H1 (cell line): ENCODE results near the gene VAV2. TPM values are rescaled to one million over a fixed set of nuclear protein-coding genes. Genes with fewer than 3 reads are reported as not detected.
A peak's percentile ranks its signal among the peaks of the same experiment; 100 is the strongest.

Experiments used
- CTCF ChIA-PET: fragments of 300-600 bp; sonication (Branson Sonifier 250); formaldehyde crosslinking; loops from one replicate; lab custom pipeline; 2021; ENCODE audit not compliant: partially characterized antibody; lab: Charles Lee
- POLR2A ChIA-PET: fragments of 300-600 bp; sonication (Branson Sonifier 250); formaldehyde crosslinking; loops from one replicate; lab custom pipeline; 2021; ENCODE audit warnings: inconsistent platforms; ENCODE audit not compliant: partially characterized antibody; lab: Charles Lee
- DNase-seq, 2 experiments: peaks; one replicate each; pipeline versions ENCODE4 v3.0.0 to v3.0.0-alpha.2; 2010 to 2022; ENCODE audit warnings: low spot score in 2 of 2, low read depth in 1 of 2, mixed read lengths in 1 of 2
- FAIRE-seq: peaks from 2 replicates; lab custom pipeline; 2011; peaks lifted over from hg19 to GRCh38; lab: Jason Lieb, UNC
- H2AFZ ChIP-seq: 2 replicates; pipeline ENCODE4 v1.8.1; 2012; ENCODE audit warnings: low read length, inconsistent platforms
- H2AK5ac ChIP-seq: 2 replicates; pipeline ENCODE4 v1.6.1; 2013; ENCODE audit warnings: low read depth, low read length
- H2BK120ac ChIP-seq: replicated peaks from 2 replicates; pipeline ENCODE3; 2013; ENCODE audit warnings: low read depth, low read length, inconsistent platforms
- H2BK12ac ChIP-seq: 2 replicates; pipeline ENCODE4 v1.6.1; 2013; ENCODE audit warnings: low read depth, low read length
- H2BK15ac ChIP-seq: 2 replicates; pipeline ENCODE4 v1.6.1; 2013; ENCODE audit warnings: low read length
- H2BK20ac ChIP-seq: 2 replicates; pipeline ENCODE4 v1.6.1; 2013; ENCODE audit warnings: low read length
- H2BK5ac ChIP-seq: 2 replicates; pipeline ENCODE4 v1.6.1; 2013; ENCODE audit warnings: low read depth, low read length
- H3K14ac ChIP-seq: 2 replicates; pipeline ENCODE4 v1.6.1; 2013; ENCODE audit warnings: inconsistent platforms; ENCODE audit not compliant: insufficient read length
- H3K18ac ChIP-seq: 2 replicates; pipeline ENCODE4 v1.6.1; 2013; ENCODE audit warnings: low read length; ENCODE audit errors: extremely low read depth
- H3K23ac ChIP-seq: 2 replicates; pipeline ENCODE4 v1.6.1; 2013; ENCODE audit warnings: inconsistent platforms; ENCODE audit not compliant: insufficient read length
- H3K23me2 ChIP-seq: 2 replicates; pipeline ENCODE4 v1.6.1; 2013; ENCODE audit warnings: low read depth, low read length
- H3K27ac ChIP-seq: 2 replicates; pipeline ENCODE4 v1.6.1; 2011; ENCODE audit warnings: low read depth, low read length, inconsistent platforms
- H3K27me3 ChIP-seq, 4 experiments: replicated peaks in 1 of 4; 1 replicate in 1 of 4; 2 replicates in 3 of 4; pipeline versions ENCODE4 v1.6.1 to v1.8.1; 2011 to 2013; ENCODE audit warnings: low read length in 3 of 4, mild to moderate bottlenecking in 3 of 4, inconsistent platforms in 2 of 4, mixed read lengths in 2 of 4, moderate library complexity in 1 of 4; ENCODE audit not compliant: control insufficient read depth in 3 of 4, insufficient read depth in 3 of 4; ENCODE audit errors: extremely low read depth in 1 of 4
- H3K36me3 ChIP-seq, 4 experiments: 2 replicates each; pipeline versions ENCODE4 v1.6.1 to v1.8.1; 2011 to 2013; ENCODE audit warnings: mild to moderate bottlenecking in 4 of 4, low read length in 3 of 4, moderate library complexity in 2 of 4, control low read depth in 1 of 4, inconsistent platforms in 1 of 4; ENCODE audit not compliant: insufficient read depth in 4 of 4, control insufficient read depth in 2 of 4
- H3K4ac ChIP-seq: replicated peaks from 2 replicates; pipeline ENCODE3; 2013; ENCODE audit warnings: low read length, low read depth, mixed read lengths, inconsistent platforms; ENCODE audit not compliant: insufficient read length
- H3K4me1 ChIP-seq, 4 experiments: replicated peaks in 1 of 4; 1 replicate in 1 of 4; 2 replicates in 3 of 4; pipeline versions ENCODE4 v1.6.1 to v1.8.1; 2011 to 2013; ENCODE audit warnings: low read length in 3 of 4, inconsistent platforms in 2 of 4, mixed read lengths in 1 of 4; ENCODE audit not compliant: insufficient read depth in 4 of 4, control insufficient read depth in 3 of 4
- H3K4me2 ChIP-seq, 2 experiments: 2 replicates each; pipeline versions ENCODE4 v1.6.1 to v1.8.1; 2011 to 2013; ENCODE audit warnings: low read depth in 2 of 2, low read length in 2 of 2, control low read depth in 1 of 2, inconsistent platforms in 1 of 2, mild to moderate bottlenecking in 1 of 2; ENCODE audit not compliant: insufficient read depth in 1 of 2
- H3K4me3 ChIP-seq, 4 experiments: fragments of 200-600, 300-600 bp in 1 of 4; sonication (generic), shearing (Covaris generic), sonication (Bioruptor Twin) in 1 of 4; 2 replicates each; pipeline versions ENCODE4 v1.5.1 to v1.8.1; 2011 to 2016; ENCODE audit warnings: low read length in 4 of 4, low read depth in 3 of 4, control low read depth in 2 of 4, inconsistent platforms in 2 of 4, mild to moderate bottlenecking in 2 of 4, mixed read lengths in 1 of 4, moderate library complexity in 1 of 4; ENCODE audit not compliant: insufficient read depth in 2 of 4; ENCODE audit errors: extremely low read depth in 1 of 4
- H3K56ac ChIP-seq: replicated peaks from 2 replicates; pipeline ENCODE3; 2013; ENCODE audit warnings: low read depth, mild to moderate bottlenecking, mixed read lengths, low read length, inconsistent platforms; ENCODE audit not compliant: insufficient read length
- H3K79me1 ChIP-seq: 2 replicates; pipeline ENCODE4 v1.6.1; 2013; ENCODE audit warnings: low read depth, low read length, control low read depth
- H3K79me2 ChIP-seq, 2 experiments: 2 replicates each; pipeline versions ENCODE4 v1.6.1 to v1.8.1; 2012 to 2013; ENCODE audit warnings: low read length in 2 of 2, mild to moderate bottlenecking in 2 of 2, inconsistent platforms in 1 of 2; ENCODE audit not compliant: insufficient read depth in 2 of 2, control insufficient read depth in 1 of 2
- H3K9ac ChIP-seq, 4 experiments: replicated peaks in 1 of 4; 1 replicate in 1 of 4; 2 replicates in 3 of 4; pipeline versions ENCODE4 v1.6.1 to v1.8.1; 2011 to 2013; ENCODE audit warnings: low read depth in 3 of 4, low read length in 3 of 4, control low read depth in 2 of 4, mild to moderate bottlenecking in 2 of 4, moderate library complexity in 2 of 4, inconsistent platforms in 1 of 4; ENCODE audit errors: extremely low read depth in 1 of 4
- H3K9me3 ChIP-seq, 2 experiments: 2 replicates each; pipeline versions ENCODE4 v1.6.1 to v1.8.1; 2012 to 2013; ENCODE audit warnings: mild to moderate bottlenecking in 2 of 2, moderate library complexity in 2 of 2, control low read depth in 1 of 2, inconsistent platforms in 1 of 2, low read depth in 1 of 2, low read length in 1 of 2, mixed read lengths in 1 of 2; ENCODE audit not compliant: insufficient read depth in 2 of 2
- H4K20me1 ChIP-seq, 2 experiments: replicated peaks in 1 of 2; 2 replicates each; pipeline versions ENCODE3 to v1.8.1; 2011 to 2013; ENCODE audit warnings: inconsistent platforms in 2 of 2, low read length in 2 of 2, mild to moderate bottlenecking in 1 of 2; ENCODE audit not compliant: insufficient read depth in 2 of 2, control insufficient read depth in 1 of 2
- H4K5ac ChIP-seq: 2 replicates; pipeline ENCODE4 v1.6.1; 2013; ENCODE audit warnings: low read length, low read depth, mixed read lengths, inconsistent platforms; ENCODE audit not compliant: insufficient read length
- H4K8ac ChIP-seq: 2 replicates; pipeline ENCODE4 v1.8.0; 2013; ENCODE audit warnings: mild to moderate bottlenecking, moderate library complexity, low read length, inconsistent platforms; ENCODE audit not compliant: insufficient read depth; ENCODE audit errors: extremely low read depth
- H4K91ac ChIP-seq: replicated peaks from 2 replicates; pipeline ENCODE3; 2013; ENCODE audit warnings: low read length, mixed read lengths, inconsistent platforms; ENCODE audit not compliant: insufficient read length
- CBX5 ChIP-seq: fragments of 300-800, 300-1000 bp; sonication (generic); IDR thresholded peaks from 2 replicates; pipeline ENCODE4 v1.7.1; 2016; ENCODE audit warnings: antibody characterized with exemption, low read length, low read depth
- CBX8 ChIP-seq: fragments of 300-800, 300-1000 bp; sonication (generic); IDR thresholded peaks from 2 replicates; pipeline ENCODE4 v1.7.1; 2016; ENCODE audit warnings: low read depth, low read length, borderline replicate concordance
- EZH2 ChIP-seq: fragments of 200-600 bp; sonication (generic); IDR thresholded peaks from 2 replicates; pipeline ENCODE4 v1.7.1; 2012; ENCODE audit warnings: low read depth, mild to moderate bottlenecking, moderate library complexity, low read length, inconsistent platforms; ENCODE audit not compliant: severe bottlenecking
- KDM1A ChIP-seq: fragments of 200-600, 300-600 bp; sonication (generic); IDR thresholded peaks from 2 replicates; pipeline ENCODE4 v1.7.1; 2016; ENCODE audit warnings: mild to moderate bottlenecking, low read length, borderline replicate concordance
- NRF1 ChIP-seq: IDR thresholded peaks from 2 replicates; pipeline ENCODE4 v1.6.1; 2011; ENCODE audit warnings: mild to moderate bottlenecking, low read depth, low read length, improper control_type of control experiment
- SP1 ChIP-seq: IDR thresholded peaks from 2 replicates; pipeline ENCODE4 v1.6.1; 2011; ENCODE audit warnings: low read depth, low read length
- SUZ12 ChIP-seq: fragments of 200-600 bp; sonication (generic); IDR thresholded peaks from 2 replicates; pipeline ENCODE4 v1.6.1; 2012; ENCODE audit warnings: mild to moderate bottlenecking, inconsistent platforms, low read length, moderate library complexity, mixed read lengths
- TAF1 ChIP-seq: IDR thresholded peaks from 2 replicates; pipeline ENCODE4 v1.6.1; 2011; ENCODE audit warnings: mild to moderate bottlenecking, low read depth, low read length
- TEAD4 ChIP-seq: IDR thresholded peaks from 2 replicates; pipeline ENCODE4 v1.6.1; 2012; ENCODE audit warnings: low read depth, low read length, inconsistent platforms, mixed read lengths
- WGBS, 2 experiments: shearing (Covaris generic) in 1 of 2; methylation state at CpG; one replicate each; pipeline versions ENCODE4 v1.1.6 to v1.1.7; 2013 to 2015; ENCODE audit warnings: low lambda C conversion rate in 2 of 2, mixed read lengths in 2 of 2, inconsistent platforms in 1 of 2, low coverage in 1 of 2, missing lambda C conversion rate in 1 of 2; ENCODE audit not compliant: insufficient replicate concordance in 2 of 2, insufficient coverage in 1 of 2, insufficient read length in 1 of 2; ENCODE audit errors: extremely low coverage in 1 of 2, missing lambda C conversion rate in 1 of 2; 5-methylcytosine and 5-hydroxymethylcytosine counted together
- polyA plus RNA-seq, 7 experiments: library from polyadenylated mRNA; depleted of rRNA in 3 of 7; stranded (reverse) in 5 of 7; unstranded in 2 of 7; fragments of >200 nt in 5 of 7; fragments of 200-250 nt in 2 of 7; gene quantifications; 1 replicate in 5 of 7; 2 replicates in 1 of 7; 4 replicates in 1 of 7; pipeline versions ENCODE4 v1.2.1 to v1.2.3, GENCODE V29; 2011 to 2013; ENCODE audit warnings: missing spikeins in 2 of 7, mixed read lengths in 2 of 7
- total RNA-seq: library from RNA; stranded (reverse); fragmentation: NEBNext Ultra II Directional; extraction: Animal tissue kit (Norgen Biotek cat#: 25700); gene quantifications from 2 replicates; pipeline ENCODE4 v1.2.1, GENCODE V29; 2021
- TF ChIP-seq, protein P1 (sequence below): IDR thresholded peaks from 2 replicates; pipeline ENCODE4 v1.6.1; 2012; ENCODE audit warnings: low read length, inconsistent platforms

The VAV2 gene
- total and polyA plus RNA-seq, 2 of the 8 experiments (the other 6 are each of a cell fraction or from before 2014, with no cell fraction given), result 13.6 to 37.6 TPM

DNA sequence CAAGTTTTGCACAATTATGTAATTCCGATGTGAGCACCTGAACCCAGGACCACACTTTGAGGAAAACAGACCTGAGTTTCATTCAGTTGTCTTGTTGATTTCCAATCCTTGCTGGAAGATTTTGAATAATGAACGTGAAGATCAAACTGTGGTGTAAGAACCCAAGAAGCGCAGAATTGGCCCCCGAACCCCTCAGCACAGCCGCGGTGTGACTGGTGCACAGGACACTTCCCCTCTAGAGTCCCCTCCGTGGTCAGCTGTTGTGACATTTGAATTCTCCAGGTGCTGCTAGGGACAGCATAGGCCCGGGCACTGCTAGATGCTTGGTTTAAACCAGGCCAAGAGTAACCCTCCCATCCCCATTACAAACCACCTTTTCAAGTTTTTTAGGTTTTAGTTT is 34.9 kb upstream of the VAV2 start:
- Histone ChIP-seq H3K23me2 (peaks cover 4% of the 10 kb centered on the region), H3K79me2 (no peaks in the 10 kb centered on the region), H4K8ac (no peak overlapping the region), H3K4ac (no peak overlapping the region), H4K20me1 (peaks cover 0 to 10% of the 10 kb centered on the region in 2 experiments), H3K4me1 (peaks cover 0 to 4% (median 4%) of the 10 kb centered on the region in 4 experiments; a peak in 5 of 7 replicates), H3K4me2 (peak overlapping the region in 1 of 2 experiments; percentile 56; a peak in 1 of 4 replicates), H2BK12ac (no peak overlapping the region), H3K18ac (no peak overlapping the region), H2BK120ac (no peak overlapping the region), H3K36me3 (peaks cover 3 to 17% (median 6%) of the 10 kb centered on the region in 4 experiments; a peak in 6 of 8 replicates), H2AFZ (no peak overlapping the region), H4K5ac (no peak overlapping the region), H2AK5ac (no peak overlapping the region), H2BK15ac (no peak overlapping the region), H3K9ac (no peak overlapping the region), H3K9me3 (no peaks in the 10 kb centered on the region), H3K23ac (no peak overlapping the region), H2BK5ac (no peak overlapping the region), H3K27ac (no peak overlapping the region), H3K79me1 (no peaks in the 10 kb centered on the region), H3K27me3 (no peaks in the 10 kb centered on the region), H3K4me3 (no peak overlapping the region), H2BK20ac (no peak overlapping the region), H3K14ac (no peak overlapping the region), H4K91ac (no peak overlapping the region), H3K56ac (no peak overlapping the region)
- DNase-seq (no peak), FAIRE-seq (no peak)
- CTCF ChIA-PET, result interaction anchor here (0.5 to 1.9 kb wide), 6 partner anchors 12 to 339 kb away, joined by 3 to 10 read pairs (median 3); no protein-coding TSS in a partner anchor
- POLR2A ChIA-PET, result interaction anchor here (0.8 to 1.6 kb wide), 2 partner anchors 39 to 109 kb away, joined by 4 to 8 read pairs; partner anchors contain the start of gene WDR5
- 87% methylated on average over 8 of the region's 8 CpGs; no CpG with 5 or more reads in 1 of the 2 experiments for WGBS, 2 experiments
- TF ChIP-seq SP1, result no peak
- TF ChIP-seq EZH2, result no peak
- TF ChIP-seq TAF1, result no peak
- TF ChIP-seq CBX5, result no peak
- TF ChIP-seq CBX8, result no peak
- no peak for TF ChIP-seq NRF1
- TF ChIP-seq SUZ12, result no peak
- no peak for TF ChIP-seq TEAD4
- TF ChIP-seq KDM1A, result no peak
- TF ChIP-seq, protein P1, sequence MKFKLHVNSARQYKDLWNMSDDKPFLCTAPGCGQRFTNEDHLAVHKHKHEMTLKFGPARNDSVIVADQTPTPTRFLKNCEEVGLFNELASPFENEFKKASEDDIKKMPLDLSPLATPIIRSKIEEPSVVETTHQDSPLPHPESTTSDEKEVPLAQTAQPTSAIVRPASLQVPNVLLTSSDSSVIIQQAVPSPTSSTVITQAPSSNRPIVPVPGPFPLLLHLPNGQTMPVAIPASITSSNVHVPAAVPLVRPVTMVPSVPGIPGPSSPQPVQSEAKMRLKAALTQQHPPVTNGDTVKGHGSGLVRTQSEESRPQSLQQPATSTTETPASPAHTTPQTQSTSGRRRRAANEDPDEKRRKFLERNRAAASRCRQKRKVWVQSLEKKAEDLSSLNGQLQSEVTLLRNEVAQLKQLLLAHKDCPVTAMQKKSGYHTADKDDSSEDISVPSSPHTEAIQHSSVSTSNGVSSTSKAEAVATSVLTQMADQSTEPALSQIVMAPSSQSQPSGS, result no peak
